Neuronal stem cell (in vitro differentiated cells): Measurements from ENCODE around the gene SNF8.
A peak's percentile ranks its signal among the peaks of the same experiment; 100 is the strongest.
"Not testable (repeated sequence)": the region's sequence is repeated elsewhere in the genome, so short reads cannot be mapped to it uniquely, and the experiment has no call there.

ENCODE experiments used
- DNase-seq: peaks from one replicate; pipeline ENCODE4 v3.0.0-alpha.2; 2013; ENCODE audit warnings: low spot score
- H2AFZ ChIP-seq: one replicate; pipeline ENCODE4 v1.6.1; 2013; ENCODE audit warnings: mild to moderate bottlenecking, low read length, inconsistent platforms
- H2AK5ac ChIP-seq: 2 replicates; pipeline ENCODE4 v1.6.1; 2013; ENCODE audit warnings: low read depth, mild to moderate bottlenecking, inconsistent platforms, low read length, moderate library complexity, mixed read lengths
- H2BK120ac ChIP-seq: 2 replicates; pipeline ENCODE4 v1.6.1; 2013; ENCODE audit warnings: low read depth, mild to moderate bottlenecking, inconsistent platforms, low read length, moderate library complexity, mixed read lengths
- H2BK12ac ChIP-seq: one replicate; pipeline ENCODE4 v1.6.1; 2013; ENCODE audit warnings: low read length, inconsistent platforms
- H2BK15ac ChIP-seq: 2 replicates; pipeline ENCODE4 v1.6.1; 2013; ENCODE audit warnings: mild to moderate bottlenecking, low read length, inconsistent platforms, mixed read lengths
- H2BK5ac ChIP-seq: one replicate; pipeline ENCODE4 v1.6.1; 2013; ENCODE audit warnings: inconsistent platforms, mild to moderate bottlenecking, low read length, moderate library complexity
- H3K14ac ChIP-seq: one replicate; pipeline ENCODE4 v1.6.1; 2013; ENCODE audit warnings: low read length, inconsistent platforms
- H3K18ac ChIP-seq: 2 replicates; pipeline ENCODE4 v1.6.1; 2013; ENCODE audit warnings: low read length, inconsistent platforms
- H3K23ac ChIP-seq: 2 replicates; pipeline ENCODE4 v1.6.1; 2013; ENCODE audit warnings: low read depth, mild to moderate bottlenecking, mixed read lengths, low read length, inconsistent platforms; ENCODE audit not compliant: poor library complexity
- H3K27ac ChIP-seq: replicated peaks from 3 replicates; pipeline ENCODE4 v1.5.1; 2013; ENCODE audit warnings: low read length, inconsistent platforms
- H3K27me3 ChIP-seq, 3 experiments: 2 replicates each; pipeline ENCODE4 v1.6.1; 2013; ENCODE audit warnings: low read length in 3 of 3, mild to moderate bottlenecking in 2 of 3, inconsistent platforms in 1 of 3, low read depth in 1 of 3, mixed read lengths in 1 of 3, moderate library complexity in 1 of 3; ENCODE audit not compliant: control insufficient read depth in 3 of 3, insufficient read depth in 3 of 3
- H3K36me3 ChIP-seq, 2 donors: replicated peaks in 1 of 2; 2 replicates each; pipeline ENCODE4 v1.6.1; 2013; ENCODE audit warnings: low read length in 2 of 2; ENCODE audit not compliant: control insufficient read depth in 2 of 2, insufficient read depth in 2 of 2
- H3K4ac ChIP-seq: 2 replicates; pipeline ENCODE4 v1.6.1; 2013; ENCODE audit warnings: inconsistent platforms, mild to moderate bottlenecking, low read length, moderate library complexity
- H3K4me1 ChIP-seq, 2 donors: 1 replicate in 1 of 2; 2 replicates in 1 of 2; pipeline ENCODE4 v1.6.1; 2013; ENCODE audit warnings: low read length in 2 of 2, low read depth in 1 of 2; ENCODE audit not compliant: control insufficient read depth in 2 of 2, insufficient read depth in 1 of 2
- H3K4me2 ChIP-seq: one replicate; pipeline ENCODE4 v1.6.1; 2013; ENCODE audit warnings: mild to moderate bottlenecking, low read length, inconsistent platforms; ENCODE audit not compliant: insufficient read depth, poor library complexity, severe bottlenecking
- H3K4me3 ChIP-seq, 2 donors: 2 replicates each; pipeline ENCODE4 v1.5.1; 2013; ENCODE audit warnings: low read length in 2 of 2, mild to moderate bottlenecking in 2 of 2, inconsistent platforms in 1 of 2, moderate library complexity in 1 of 2
- H3K79me1 ChIP-seq: one replicate; pipeline ENCODE4 v1.6.1; 2013; ENCODE audit warnings: low read depth, mild to moderate bottlenecking, inconsistent platforms, low read length, moderate library complexity
- H3K9ac ChIP-seq: one replicate; pipeline ENCODE4 v1.6.1; 2013; ENCODE audit warnings: mild to moderate bottlenecking, low read depth, low read length, inconsistent platforms; ENCODE audit not compliant: poor library complexity
- H3K9me3 ChIP-seq, 2 donors: replicated peaks in 1 of 2; 2 replicates each; pipeline versions ENCODE3 to v1.6.1; 2013; ENCODE audit warnings: low read length in 2 of 2, mild to moderate bottlenecking in 2 of 2, inconsistent platforms in 1 of 2, low read depth in 1 of 2, mixed read lengths in 1 of 2, moderate library complexity in 1 of 2; ENCODE audit not compliant: control insufficient read depth in 2 of 2, insufficient read depth in 1 of 2
- H4K8ac ChIP-seq: one replicate; pipeline ENCODE4 v1.6.1; 2013; ENCODE audit warnings: low read depth, mild to moderate bottlenecking, inconsistent platforms, low read length, moderate library complexity
- H4K91ac ChIP-seq: one replicate; pipeline ENCODE4 v1.6.1; 2013; ENCODE audit warnings: low read length, low read depth, mild to moderate bottlenecking, inconsistent platforms; ENCODE audit not compliant: poor library complexity
- WGBS, 2 donors: extraction: QIAGEN DNeasy Blood & Tissue Kit; methylation state at CpG; one replicate each; pipeline ENCODE4 v1.1.7; 2013; ENCODE audit warnings: missing lambda C conversion rate in 2 of 2, mixed read lengths in 1 of 2; ENCODE audit not compliant: insufficient read length in 2 of 2, insufficient replicate concordance in 1 of 2; ENCODE audit errors: extremely low coverage in 2 of 2; 5-methylcytosine and 5-hydroxymethylcytosine counted together

The SNF8 gene

GRCh38 chr17:48951572-48951971, 6.9 kb upstream of the SNF8 start:
- Histone ChIP-seq H3K4me2 (no peak overlapping the region), H3K14ac (no peak overlapping the region), H2BK120ac (no peak overlapping the region), H3K4ac (no peak overlapping the region), H2AK5ac (no peak overlapping the region), H3K9me3 (no peaks in the 10 kb centered on the region), H3K36me3 (no peaks in the 10 kb centered on the region), H3K27me3 (no peaks in the 10 kb centered on the region), H2BK12ac (no peak overlapping the region), H2BK5ac (no peak overlapping the region), H3K27ac (no peak overlapping the region), H2AFZ (no peak overlapping the region), H3K23ac (no peak overlapping the region), H4K8ac (no peak overlapping the region), H3K4me1 (peaks cover 3 to 9% of the 10 kb centered on the region in 2 donors), H3K18ac (no peak overlapping the region), H4K91ac (no peak overlapping the region), H2BK15ac (no peak overlapping the region), H3K9ac (no peak overlapping the region), H3K79me1 (no peaks in the 10 kb centered on the region), H3K4me3 (no peak overlapping the region)
- DNase-seq: no peak
- WGBS, 2 donors: no CpG with 5 or more reads among the region's 5 CpGs

- H2BK5ac ChIP-seq: peak overlapping the region; percentile 89
- not testable (repeated sequence) for H3K23ac ChIP-seq, H3K4me1 ChIP-seq, H4K91ac ChIP-seq, H2BK120ac ChIP-seq, H3K14ac ChIP-seq, H2BK15ac ChIP-seq, H2BK12ac ChIP-seq, H3K27me3 ChIP-seq, H3K9me3 ChIP-seq, H3K18ac ChIP-seq, H3K79me1 ChIP-seq, DNase-seq
- H3K4ac ChIP-seq: peak overlapping the region; percentile 8
- peak overlapping the region; percentile 88 for H3K27ac ChIP-seq
- peak overlapping the region; percentile 92 to 97 for H3K4me3 ChIP-seq
- no CpG with 5 or more reads among the region's 16 CpGs for WGBS, 2 donors
- peak overlapping the region; percentile 24 for H4K8ac ChIP-seq
- H3K36me3 ChIP-seq: peaks cover 5 to 27% of the 10 kb centered on the region in 2 donors
- peak overlapping the region; percentile 15 for H2AK5ac ChIP-seq
- peak overlapping the region; percentile 88 for H3K4me2 ChIP-seq
- H2AFZ ChIP-seq: peak overlapping the region; percentile 89
- peak overlapping the region; percentile 96 for H3K9ac ChIP-seq
Measured at GRCh38 chr17:48945261-48945651, 614 bp upstream of the SNF8 start.

- no peak overlapping the region for H3K4ac ChIP-seq
- no peak overlapping the region for H2AFZ ChIP-seq
- no peak overlapping the region for H2BK15ac ChIP-seq
- no peak overlapping the region for H2AK5ac ChIP-seq
- H3K9ac ChIP-seq: no peak overlapping the region
- no CpG with 5 or more reads among the region's 6 CpGs for WGBS, 2 donors
- no peak overlapping the region for H3K23ac ChIP-seq
- H3K18ac ChIP-seq: no peak overlapping the region
- H4K91ac ChIP-seq: no peak overlapping the region
- peaks cover 43 to 96% of the 10 kb centered on the region in 2 donors for H3K36me3 ChIP-seq
- H3K14ac ChIP-seq: no peak overlapping the region
- H3K4me3 ChIP-seq: no peak overlapping the region
- no peak overlapping the region for H2BK12ac ChIP-seq
- H2BK5ac ChIP-seq: no peak overlapping the region
- H3K4me2 ChIP-seq: no peak overlapping the region
- no peak overlapping the region for H3K27ac ChIP-seq
- H3K79me1 ChIP-seq: no peaks in the 10 kb centered on the region
- no peak overlapping the region for H2BK120ac ChIP-seq
- no peak overlapping the region for H4K8ac ChIP-seq
- no peaks in the 10 kb centered on the region for H3K4me1 ChIP-seq
- H3K9me3 ChIP-seq: no peaks in the 10 kb centered on the region
- DNase-seq: no peak
- no peaks in the 10 kb centered on the region for H3K27me3 ChIP-seq
Measured at GRCh38 chr17:48933035-48933434, 11.6 kb downstream of the SNF8 start.

- Histone ChIP-seq H3K27me3 (no peaks in the 10 kb centered on the region), H3K4me1 (no peaks in the 10 kb centered on the region), H3K79me1 (no peaks in the 10 kb centered on the region), H3K27ac (no peak overlapping the region), H2BK120ac (no peak overlapping the region), H2BK15ac (no peak overlapping the region), H2BK12ac (no peak overlapping the region), H3K36me3 (peaks cover 48 to 96% of the 10 kb centered on the region in 2 donors), H3K9ac (no peak overlapping the region), H3K4me3 (no peak overlapping the region), H2BK5ac (no peak overlapping the region), H3K4ac (no peak overlapping the region), H4K8ac (no peak overlapping the region), H2AK5ac (no peak overlapping the region), H3K23ac (no peak overlapping the region), H3K14ac (no peak overlapping the region), H4K91ac (no peak overlapping the region), H3K18ac (no peak overlapping the region), H2AFZ (no peak overlapping the region), H3K9me3 (no peaks in the 10 kb centered on the region), H3K4me2 (no peak overlapping the region)
- WGBS, 2 donors: no CpG with 5 or more reads among the region's 3 CpGs
- no peak for DNase-seq
Measured at GRCh38 chr17:48930435-48930873, 14.2 kb downstream of the SNF8 start.
